NCI-H524 treated with DMSO at 0.1 percent for 48 hours (cell line): Measurements from ENCODE around the gene NRGN.
A peak's percentile ranks its signal among the peaks of the same experiment; 100 is the strongest.

ENCODE experiments used
- DNase-seq: peaks from one replicate; lab custom pipeline; 2025; lab: John Stamatoyannopoulos, UW

Gene NRGN

GRCh38 chr11:124740277-124740882 is 638 bp downstream of the NRGN start:
- DNase-seq = peak; percentile 25

GRCh38 chr11:124742555-124742954 is 2.8 kb downstream of the NRGN start:
- DNase-seq = no peak

- no peak for DNase-seq
Measured at GRCh38 chr11:124743050-124743449, 3.3 kb downstream of the NRGN start.

- no peak for DNase-seq
Measured at GRCh38 chr11:124745270-124745834, 5.6 kb downstream of the NRGN start.

- no peak for DNase-seq
Measured at GRCh38 chr11:124745835-124746620, 6.3 kb downstream of the NRGN start.

GRCh38 chr11:124746621-124747243 is 7.0 kb downstream of the NRGN start:
- no peak for DNase-seq

- no peak for DNase-seq
Measured at GRCh38 chr11:124747406-124748099, 7.8 kb downstream of the NRGN start.

GRCh38 chr11:124748100-124748418 is 8.3 kb downstream of the NRGN start:
- DNase-seq = no peak

GRCh38 chr11:124748481-124749343 is 9.0 kb downstream of the NRGN start:
- DNase-seq = no peak

- no peak for DNase-seq
Measured at GRCh38 chr11:124749912-124750311, 10.2 kb downstream of the NRGN start.

- no peak for DNase-seq
Measured at GRCh38 chr11:124751391-124751740, 11.6 kb downstream of the NRGN start.

GRCh38 chr11:124751741-124752470 is 12.2 kb downstream of the NRGN start, which contains the start of gene VSIG2:
Gene VSIG2, minus strand, starts transcription at chr11:124752255. Its CDS starts 118 bp downstream, at chr11:124752137.
- DNase-seq = no peak

- DNase-seq = no peak
Measured at GRCh38 chr11:124752471-124753102, 12.8 kb downstream of the NRGN start.

GRCh38 chr11:124753205-124753604 is 13.5 kb downstream of the NRGN start:
- DNase-seq = no peak

- no peak for DNase-seq
Measured at GRCh38 chr11:124753624-124754023, 13.9 kb downstream of the NRGN start.

- DNase-seq = no peak
Measured at GRCh38 chr11:124754309-124754708, 14.6 kb downstream of the NRGN start.

GRCh38 chr11:124754710-124755109 is 15.0 kb downstream of the NRGN start:
- no peak for DNase-seq

- DNase-seq = no peak
Measured at GRCh38 chr11:124756033-124756752, 16.5 kb downstream of the NRGN start.

- DNase-seq = no peak
Measured at GRCh38 chr11:124756753-124757227, 17.0 kb downstream of the NRGN start.
